ENCODE results near the gene ANKH.
A peak's percentile ranks its signal among the peaks of the same experiment; 100 is the strongest.

DNA sequence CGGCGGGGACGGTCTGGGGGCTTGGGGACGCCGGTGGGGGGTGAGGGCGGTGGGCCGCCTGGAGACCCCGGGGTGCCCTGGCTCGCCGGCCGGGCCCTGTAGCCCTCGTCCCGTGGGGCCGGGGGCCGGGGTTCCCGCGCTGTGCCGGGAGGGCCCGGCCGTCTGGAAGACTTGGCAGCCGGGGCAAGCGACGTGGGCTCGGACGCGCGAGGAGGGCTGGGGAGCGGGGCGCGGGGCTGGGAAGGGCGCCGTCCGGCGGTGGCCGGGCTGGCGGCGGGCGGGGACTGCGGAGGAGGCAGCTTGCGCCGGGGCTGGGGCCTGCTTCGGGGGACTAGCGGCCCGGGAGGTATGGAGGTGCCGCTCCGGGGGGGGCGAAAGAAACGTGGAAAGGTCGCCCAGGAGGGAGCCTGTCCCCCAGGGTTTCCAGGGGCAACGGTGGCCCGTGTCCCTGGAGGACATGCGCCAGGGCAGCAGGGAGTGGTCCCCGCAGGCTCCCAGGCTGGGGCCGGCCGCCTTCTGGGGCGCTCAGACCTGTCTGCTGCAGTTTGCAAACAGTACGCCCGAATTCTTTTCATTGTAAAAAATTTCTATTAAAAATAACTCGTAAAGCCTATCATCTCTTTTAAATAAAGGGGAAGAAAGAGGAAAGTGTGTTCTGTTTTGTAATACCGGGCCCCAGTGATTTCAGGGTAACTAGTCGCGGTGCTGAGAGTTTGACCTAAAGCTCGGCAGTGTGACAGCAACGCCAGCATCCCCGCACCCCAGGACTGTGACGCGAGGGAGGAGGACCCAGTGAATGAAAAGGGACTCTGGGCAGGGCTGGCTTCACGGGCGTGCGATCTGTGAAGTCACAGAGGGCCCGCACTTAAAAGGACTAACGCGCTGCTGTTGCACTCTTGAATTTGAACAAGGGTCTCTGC is 752 bp upstream of the ANKH start:
- TF ChIP-seq, protein P1, sequence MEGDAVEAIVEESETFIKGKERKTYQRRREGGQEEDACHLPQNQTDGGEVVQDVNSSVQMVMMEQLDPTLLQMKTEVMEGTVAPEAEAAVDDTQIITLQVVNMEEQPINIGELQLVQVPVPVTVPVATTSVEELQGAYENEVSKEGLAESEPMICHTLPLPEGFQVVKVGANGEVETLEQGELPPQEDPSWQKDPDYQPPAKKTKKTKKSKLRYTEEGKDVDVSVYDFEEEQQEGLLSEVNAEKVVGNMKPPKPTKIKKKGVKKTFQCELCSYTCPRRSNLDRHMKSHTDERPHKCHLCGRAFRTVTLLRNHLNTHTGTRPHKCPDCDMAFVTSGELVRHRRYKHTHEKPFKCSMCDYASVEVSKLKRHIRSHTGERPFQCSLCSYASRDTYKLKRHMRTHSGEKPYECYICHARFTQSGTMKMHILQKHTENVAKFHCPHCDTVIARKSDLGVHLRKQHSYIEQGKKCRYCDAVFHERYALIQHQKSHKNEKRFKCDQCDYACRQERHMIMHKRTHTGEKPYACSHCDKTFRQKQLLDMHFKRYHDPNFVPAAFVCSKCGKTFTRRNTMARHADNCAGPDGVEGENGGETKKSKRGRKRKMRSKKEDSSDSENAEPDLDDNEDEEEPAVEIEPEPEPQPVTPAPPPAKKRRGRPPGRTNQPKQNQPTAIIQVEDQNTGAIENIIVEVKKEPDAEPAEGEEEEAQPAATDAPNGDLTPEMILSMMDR (IDR thresholded peaks at IDR 0.05): no peak
- TF ChIP-seq POLR2A (IDR thresholded peaks at IDR 0.05): peak in 2 of 4 donors; percentile 23 to 47
